Endothelial cell (in vitro differentiated cells): ENCODE measurements around the gene PNPLA5. TPM values are rescaled to one million over a fixed set of nuclear protein-coding genes. Genes with fewer than 3 reads are reported as not detected.
A peak's percentile ranks its signal among the peaks of the same experiment; 100 is the strongest.

ENCODE experiments used
- DNase-seq: peaks from one replicate; pipeline ENCODE4 v3.0.0; 2021; ENCODE audit warnings: low spot score
- H3K27ac Mint-ChIP-seq: one replicate; pipeline ENCODE4 v1.8.0; 2021; ENCODE audit warnings: mixed read lengths, inconsistent platforms; ENCODE audit not compliant: unreplicated experiment
- H3K27me3 Mint-ChIP-seq: one replicate; pipeline ENCODE4 v1.8.0; 2021; ENCODE audit warnings: mild to moderate bottlenecking, moderate library complexity, mixed read lengths, inconsistent platforms; ENCODE audit not compliant: unreplicated experiment
- H3K36me3 Mint-ChIP-seq: one replicate; pipeline ENCODE4 v1.8.0; 2021; ENCODE audit warnings: mild to moderate bottlenecking, low read depth, mixed read lengths, inconsistent platforms; ENCODE audit not compliant: unreplicated experiment
- H3K4me1 Mint-ChIP-seq: one replicate; pipeline ENCODE4 v1.8.0; 2021; ENCODE audit warnings: mild to moderate bottlenecking, mixed read lengths, inconsistent platforms; ENCODE audit not compliant: unreplicated experiment
- H3K4me3 Mint-ChIP-seq: one replicate; pipeline ENCODE4 v1.8.0; 2021; ENCODE audit warnings: mild to moderate bottlenecking, mixed read lengths, inconsistent platforms; ENCODE audit not compliant: unreplicated experiment
- H3K9me3 Mint-ChIP-seq: one replicate; pipeline ENCODE4 v1.8.0; 2021; ENCODE audit warnings: mixed read lengths, inconsistent platforms; ENCODE audit not compliant: unreplicated experiment
- CTCF ChIP-seq: fragments of 200-600 bp; sonication (generic); IDR thresholded peaks from one replicate; pipeline ENCODE4 v1.5.0; 2021; ENCODE audit warnings: antibody characterized with exemption; ENCODE audit not compliant: unreplicated experiment
- total RNA-seq: library from RNA; stranded (reverse); fragmentation: NEBNext Ultra II Directional; extraction: Animal tissue kit (Norgen Biotek cat#: 25700); gene quantifications from one replicate; pipeline ENCODE4 v1.2.1, GENCODE V29; 2021; ENCODE audit not compliant: unreplicated experiment

Gene PNPLA5
- total RNA-seq, 1 donor from 2014 or later: not detected

GRCh38 chr22:43840851-43841250, 51.0 kb downstream of the PNPLA5 start:
- Mint-ChIP-seq H3K4me1 (peaks cover 22% of the 10 kb centered on the region), H3K27me3 (peaks cover 1% of the 10 kb centered on the region), H3K27ac (no peak overlapping the region), H3K36me3 (peaks cover 11% of the 10 kb centered on the region), H3K9me3 (no peaks in the 10 kb centered on the region), H3K4me3 (no peak overlapping the region)
- DNase-seq: no peak
- no peak for TF ChIP-seq CTCF

- DNase-seq: no peak
- peaks cover 2% of the 10 kb centered on the region for H3K27me3 Mint-ChIP-seq
These were observed 51.4 kb downstream of the PNPLA5 start for GRCh38 chr22:43840431-43840830.

GRCh38 chr22:43839781-43840180, 52.0 kb downstream of the PNPLA5 start:
- DNase-seq: no peak
- TF ChIP-seq CTCF: no peak
- Mint-ChIP-seq H3K4me1 (peaks cover 25% of the 10 kb centered on the region), H3K36me3 (peaks cover 11% of the 10 kb centered on the region), H3K27ac (peak overlapping the region; percentile 52), H3K27me3 (peaks cover 4% of the 10 kb centered on the region), H3K4me3 (no peak overlapping the region), H3K9me3 (no peaks in the 10 kb centered on the region)

More at GRCh38 chr22:43840431-43840830, 51.4 kb downstream of the PNPLA5 start:
- Mint-ChIP-seq H3K4me3 (no peak overlapping the region), H3K36me3 (peaks cover 11% of the 10 kb centered on the region), H3K4me1 (peaks cover 21% of the 10 kb centered on the region), H3K9me3 (no peaks in the 10 kb centered on the region), H3K27ac (no peak overlapping the region)
- no peak for TF ChIP-seq CTCF

DNA sequence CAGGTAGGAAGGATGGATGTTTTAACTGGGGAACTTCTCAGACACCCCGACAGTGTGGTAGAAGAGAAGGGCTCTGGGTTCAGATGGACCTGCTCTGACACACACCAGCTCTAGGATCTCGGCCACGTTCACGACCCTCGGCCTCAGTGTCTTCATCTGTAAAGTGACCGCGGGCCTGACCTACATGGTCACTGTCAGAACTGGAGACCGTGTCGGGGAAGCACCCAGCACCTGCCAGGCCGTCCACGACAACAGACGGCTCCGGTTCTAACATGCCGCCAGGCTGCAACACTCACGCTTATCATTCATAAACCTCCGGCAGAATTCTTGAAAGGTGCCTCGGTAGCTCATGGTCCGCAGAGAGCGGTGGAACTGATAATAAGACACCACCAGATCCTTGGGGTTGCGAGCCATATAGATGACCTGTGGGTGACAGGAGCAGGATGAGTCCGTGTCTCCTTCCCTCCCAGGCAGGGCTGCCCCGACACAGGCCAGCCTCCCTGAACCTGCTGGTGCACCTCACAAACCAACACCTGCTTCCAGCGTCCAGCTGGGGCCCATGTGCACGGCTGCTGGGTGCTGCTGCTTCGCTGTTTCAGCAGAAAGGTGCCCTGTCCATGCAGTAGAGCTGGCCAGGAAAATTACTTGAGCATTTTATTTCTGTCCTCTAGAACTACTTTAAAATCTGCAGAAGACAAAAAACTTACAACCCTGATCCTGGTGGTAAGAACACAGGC, 53.1 kb downstream of the PNPLA5 start:
- Mint-ChIP-seq H3K27me3 (peaks cover 4% of the 10 kb centered on the region), H3K4me1 (peaks cover 17% of the 10 kb centered on the region), H3K27ac (no peak overlapping the region), H3K9me3 (no peaks in the 10 kb centered on the region), H3K36me3 (peaks cover 11% of the 10 kb centered on the region), H3K4me3 (no peak overlapping the region)
- no peak for TF ChIP-seq CTCF
- DNase-seq: no peak

- no peak for DNase-seq
- Mint-ChIP-seq H3K4me3 (no peak overlapping the region), H3K27me3 (peaks cover 4% of the 10 kb centered on the region), H3K36me3 (peaks cover 11% of the 10 kb centered on the region), H3K4me1 (peaks cover 13% of the 10 kb centered on the region), H3K9me3 (no peaks in the 10 kb centered on the region), H3K27ac (no peak overlapping the region)
- no peak for TF ChIP-seq CTCF
These were observed 53.7 kb downstream of the PNPLA5 start for GRCh38 chr22:43838161-43838560.
